HEK293 (cell line): ENCODE measurements around the gene CAMK2N2.

Experiments used
- EGR2 ChIP-seq: fragments of 450-650 bp; formaldehyde crosslinking; IDR thresholded peaks from 2 replicates; pipeline ENCODE4 v1.5.1; 2016; ENCODE audit warnings: low read depth, missing biosample characterization, missing genetic modification characterization
- GFI1B ChIP-seq: fragments of 450-650 bp; formaldehyde crosslinking; IDR thresholded peaks from 2 replicates; pipeline ENCODE4 v1.5.1; 2016; ENCODE audit warnings: missing biosample characterization, missing genetic modification characterization
- GLIS2 ChIP-seq: fragments of 450-650 bp; formaldehyde crosslinking; IDR thresholded peaks from 2 replicates; pipeline ENCODE4 v1.5.1; 2016; ENCODE audit warnings: missing biosample characterization, missing genetic modification characterization
- KLF7 ChIP-seq: fragments of 450-650 bp; formaldehyde crosslinking; IDR thresholded peaks from 2 replicates; pipeline ENCODE4 v1.5.1; 2016; ENCODE audit warnings: missing biosample characterization, missing genetic modification characterization, borderline replicate concordance
- MYNN ChIP-seq: fragments of 450-650 bp; formaldehyde crosslinking; IDR thresholded peaks from 2 replicates; pipeline ENCODE4 v1.5.1; 2016; ENCODE audit warnings: missing biosample characterization, missing genetic modification characterization, borderline replicate concordance
- PRDM1 ChIP-seq: fragments of 450-650 bp; formaldehyde crosslinking; IDR thresholded peaks from 2 replicates; pipeline ENCODE4; 2016; ENCODE audit warnings: missing biosample characterization, missing genetic modification characterization
- SETDB1 ChIP-seq: IDR thresholded peaks from one replicate; pipeline ENCODE4 v1.6.1; 2017; ENCODE audit warnings: mild to moderate bottlenecking, low read length, moderate library complexity, mixed read lengths; ENCODE audit not compliant: insufficient read length
- SP3 ChIP-seq: fragments of 450-650 bp; formaldehyde crosslinking; IDR thresholded peaks from 2 replicates; pipeline ENCODE4 v1.5.1; 2016; ENCODE audit warnings: missing biosample characterization, missing genetic modification characterization
- SP7 ChIP-seq: fragments of 450-650 bp; formaldehyde crosslinking; IDR thresholded peaks from 2 replicates; pipeline ENCODE4 v1.5.1; 2016; ENCODE audit warnings: missing biosample characterization, missing genetic modification characterization
- ZBTB17 ChIP-seq: fragments of 450-650 bp; formaldehyde crosslinking; IDR thresholded peaks from 2 replicates; pipeline ENCODE4 v1.5.1; 2016; ENCODE audit warnings: missing biosample characterization, missing genetic modification characterization
- ZBTB44 ChIP-seq: fragments of 450-650 bp; IDR thresholded peaks from 2 replicates; pipeline ENCODE4 v1.5.1; 2018; ENCODE audit warnings: missing biosample characterization, mild to moderate bottlenecking, missing genetic modification characterization
- ZBTB8A ChIP-seq: fragments of 450-650 bp; formaldehyde crosslinking; IDR thresholded peaks from 2 replicates; pipeline ENCODE4 v1.5.1; 2016; ENCODE audit warnings: missing biosample characterization, missing genetic modification characterization
- ZNF112 ChIP-seq: fragments of 450-650 bp; formaldehyde crosslinking; IDR thresholded peaks from 2 replicates; pipeline ENCODE4 v1.5.0; 2017; ENCODE audit warnings: missing biosample characterization, missing genetic modification characterization
- ZNF239 ChIP-seq: fragments of 450-650 bp; formaldehyde crosslinking; IDR thresholded peaks from 2 replicates; pipeline ENCODE4 v1.5.1; 2016; ENCODE audit warnings: missing biosample characterization, missing genetic modification characterization
- ZNF501 ChIP-seq: fragments of 450-650 bp; formaldehyde crosslinking; IDR thresholded peaks from 2 replicates; pipeline ENCODE4 v1.5.1; 2016; ENCODE audit warnings: missing biosample characterization, missing genetic modification characterization
- ZNF529 ChIP-seq: fragments of 450-650 bp; formaldehyde crosslinking; IDR thresholded peaks from 2 replicates; pipeline ENCODE4 v1.5.1; 2017; ENCODE audit warnings: missing genetic modification characterization, missing biosample characterization; ENCODE audit not compliant: insufficient replicate concordance
- TF ChIP-seq, protein P1 (sequence below): fragments of 450-650 bp; formaldehyde crosslinking; IDR thresholded peaks from 2 replicates; pipeline ENCODE4 v1.5.1; 2016; ENCODE audit warnings: missing biosample characterization, missing genetic modification characterization
- TF ChIP-seq, protein P2 (sequence below): fragments of 450-650 bp; formaldehyde crosslinking; IDR thresholded peaks from 2 replicates; pipeline ENCODE4 v1.5.1; 2017; ENCODE audit warnings: missing biosample characterization, missing genetic modification characterization
- TF ChIP-seq, protein P3 (sequence below): fragments of 450-650 bp; formaldehyde crosslinking; IDR thresholded peaks from 2 replicates; pipeline ENCODE4 v1.5.1; 2017; ENCODE audit warnings: missing biosample characterization, missing genetic modification characterization
- TF ChIP-seq, protein P4 (sequence below): fragments of 450-650 bp; formaldehyde crosslinking; IDR thresholded peaks from 2 replicates; pipeline ENCODE4 v1.5.1; 2016; ENCODE audit warnings: missing biosample characterization, missing genetic modification characterization
- TF ChIP-seq, protein P5 (sequence below): fragments of 450-650 bp; formaldehyde crosslinking; IDR thresholded peaks from 2 replicates; pipeline ENCODE4 v1.5.1; 2016; ENCODE audit warnings: missing biosample characterization, missing genetic modification characterization, borderline replicate concordance
- TF ChIP-seq, protein P6 (sequence below): fragments of 450-650 bp; formaldehyde crosslinking; IDR thresholded peaks from 2 replicates; pipeline ENCODE4 v1.5.1; 2016; ENCODE audit warnings: missing biosample characterization, missing genetic modification characterization

The CAMK2N2 gene

DNA sequence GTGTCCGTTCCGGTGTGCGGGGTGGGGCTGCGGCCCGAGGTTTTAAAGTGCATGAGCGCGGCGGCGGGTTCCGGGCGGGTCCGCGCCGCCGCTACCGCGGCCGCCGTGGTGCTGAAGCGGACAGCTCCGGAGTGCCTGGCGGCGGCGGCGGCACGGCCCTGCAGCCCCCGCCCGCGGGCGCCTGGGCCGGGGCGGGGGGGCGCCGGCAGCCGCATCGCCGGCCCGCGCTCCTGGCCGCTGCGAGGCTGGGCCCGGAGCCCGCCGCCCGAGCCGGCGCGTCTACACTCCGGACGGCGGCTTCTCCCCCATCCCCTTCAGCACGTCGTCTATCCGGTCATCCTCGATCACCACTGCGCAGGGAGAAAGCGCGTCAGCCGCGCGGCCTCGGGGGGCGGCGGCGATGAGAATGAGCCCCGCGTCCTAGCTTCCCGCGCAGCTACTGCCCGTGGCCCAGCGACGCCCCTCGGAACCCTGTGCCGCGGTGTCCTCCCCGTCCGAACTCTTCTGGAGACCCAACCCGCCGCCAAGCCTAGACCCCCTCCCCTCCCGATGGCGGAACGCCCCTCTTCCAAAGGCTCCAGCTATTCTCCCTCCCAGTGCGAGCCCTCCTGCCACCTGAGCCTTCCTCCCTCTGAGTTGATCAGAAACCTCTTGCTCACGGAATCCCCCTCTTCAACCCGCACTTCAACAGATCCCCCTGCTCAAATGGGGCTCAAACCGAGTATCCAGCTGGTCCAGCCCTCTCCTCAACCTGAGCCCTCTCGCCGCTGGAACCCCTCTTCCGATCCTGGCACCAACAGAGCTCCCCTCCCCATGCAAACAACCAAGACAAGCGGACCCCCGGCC is 1.3 kb downstream of the CAMK2N2 start (continued):
- TF ChIP-seq GFI1B (tag by site-specific recombination): no peak
- TF ChIP-seq ZNF239: no peak
- TF ChIP-seq ZBTB44 (tag by site-specific recombination): no peak
- TF ChIP-seq, protein P1, sequence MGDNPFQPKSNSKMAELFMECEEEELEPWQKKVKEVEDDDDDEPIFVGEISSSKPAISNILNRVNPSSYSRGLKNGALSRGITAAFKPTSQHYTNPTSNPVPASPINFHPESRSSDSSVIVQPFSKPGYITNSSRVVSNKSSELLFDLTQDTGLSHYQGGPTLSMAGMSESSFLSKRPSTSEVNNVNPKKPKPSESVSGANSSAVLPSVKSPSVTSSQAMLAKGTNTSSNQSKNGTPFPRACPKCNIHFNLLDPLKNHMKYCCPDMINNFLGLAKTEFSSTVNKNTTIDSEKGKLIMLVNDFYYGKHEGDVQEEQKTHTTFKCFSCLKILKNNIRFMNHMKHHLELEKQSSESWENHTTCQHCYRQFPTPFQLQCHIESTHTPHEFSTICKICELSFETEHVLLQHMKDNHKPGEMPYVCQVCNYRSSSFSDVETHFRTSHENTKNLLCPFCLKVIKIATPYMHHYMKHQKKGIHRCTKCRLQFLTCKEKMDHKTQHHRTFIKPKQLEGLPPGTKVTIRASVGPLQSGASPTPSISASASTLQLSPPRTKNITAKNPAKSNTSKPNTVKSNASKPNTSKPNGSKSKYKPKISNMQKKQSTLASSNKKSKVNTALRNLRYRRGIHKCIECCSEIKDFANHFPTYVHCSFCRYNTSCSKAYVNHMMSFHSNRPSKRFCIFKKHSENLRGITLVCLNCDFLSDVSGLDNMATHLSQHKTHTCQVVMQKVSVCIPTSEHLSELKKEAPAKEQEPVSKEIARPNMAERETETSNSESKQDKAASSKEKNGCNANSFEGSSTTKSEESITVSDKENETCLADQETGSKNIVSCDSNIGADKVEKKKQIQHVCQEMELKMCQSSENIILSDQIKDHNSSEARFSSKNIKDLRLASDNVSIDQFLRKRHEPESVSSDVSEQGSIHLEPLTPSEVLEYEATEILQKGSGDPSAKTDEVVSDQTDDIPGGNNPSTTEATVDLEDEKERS (tag by site-specific recombination): no peak
- TF ChIP-seq SP3: 0 out of 2 replicates have a peak, but pooled peaks have one; percentile 28
- TF ChIP-seq KLF7 (tag by site-specific recombination): no peak
- peak; percentile 71 for TF ChIP-seq ZBTB8A
- TF ChIP-seq, protein P2, sequence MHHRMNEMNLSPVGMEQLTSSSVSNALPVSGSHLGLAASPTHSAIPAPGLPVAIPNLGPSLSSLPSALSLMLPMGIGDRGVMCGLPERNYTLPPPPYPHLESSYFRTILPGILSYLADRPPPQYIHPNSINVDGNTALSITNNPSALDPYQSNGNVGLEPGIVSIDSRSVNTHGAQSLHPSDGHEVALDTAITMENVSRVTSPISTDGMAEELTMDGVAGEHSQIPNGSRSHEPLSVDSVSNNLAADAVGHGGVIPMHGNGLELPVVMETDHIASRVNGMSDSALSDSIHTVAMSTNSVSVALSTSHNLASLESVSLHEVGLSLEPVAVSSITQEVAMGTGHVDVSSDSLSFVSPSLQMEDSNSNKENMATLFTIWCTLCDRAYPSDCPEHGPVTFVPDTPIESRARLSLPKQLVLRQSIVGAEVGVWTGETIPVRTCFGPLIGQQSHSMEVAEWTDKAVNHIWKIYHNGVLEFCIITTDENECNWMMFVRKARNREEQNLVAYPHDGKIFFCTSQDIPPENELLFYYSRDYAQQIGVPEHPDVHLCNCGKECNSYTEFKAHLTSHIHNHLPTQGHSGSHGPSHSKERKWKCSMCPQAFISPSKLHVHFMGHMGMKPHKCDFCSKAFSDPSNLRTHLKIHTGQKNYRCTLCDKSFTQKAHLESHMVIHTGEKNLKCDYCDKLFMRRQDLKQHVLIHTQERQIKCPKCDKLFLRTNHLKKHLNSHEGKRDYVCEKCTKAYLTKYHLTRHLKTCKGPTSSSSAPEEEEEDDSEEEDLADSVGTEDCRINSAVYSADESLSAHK: no peak
- no peak for TF ChIP-seq ZNF529 (tag by site-specific recombination)
- no peak for TF ChIP-seq PRDM1 (tag by site-specific recombination)
- TF ChIP-seq SETDB1: no peak
- TF ChIP-seq SP7 (tag by site-specific recombination): no peak
- peak; percentile 83 for TF ChIP-seq GLIS2 (tag by site-specific recombination)
- TF ChIP-seq, protein P3, sequence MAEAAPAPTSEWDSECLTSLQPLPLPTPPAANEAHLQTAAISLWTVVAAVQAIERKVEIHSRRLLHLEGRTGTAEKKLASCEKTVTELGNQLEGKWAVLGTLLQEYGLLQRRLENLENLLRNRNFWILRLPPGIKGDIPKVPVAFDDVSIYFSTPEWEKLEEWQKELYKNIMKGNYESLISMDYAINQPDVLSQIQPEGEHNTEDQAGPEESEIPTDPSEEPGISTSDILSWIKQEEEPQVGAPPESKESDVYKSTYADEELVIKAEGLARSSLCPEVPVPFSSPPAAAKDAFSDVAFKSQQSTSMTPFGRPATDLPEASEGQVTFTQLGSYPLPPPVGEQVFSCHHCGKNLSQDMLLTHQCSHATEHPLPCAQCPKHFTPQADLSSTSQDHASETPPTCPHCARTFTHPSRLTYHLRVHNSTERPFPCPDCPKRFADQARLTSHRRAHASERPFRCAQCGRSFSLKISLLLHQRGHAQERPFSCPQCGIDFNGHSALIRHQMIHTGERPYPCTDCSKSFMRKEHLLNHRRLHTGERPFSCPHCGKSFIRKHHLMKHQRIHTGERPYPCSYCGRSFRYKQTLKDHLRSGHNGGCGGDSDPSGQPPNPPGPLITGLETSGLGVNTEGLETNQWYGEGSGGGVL (tag by site-specific recombination): peak; percentile 73; the same call in 1 of the 2 replicates
- TF ChIP-seq MYNN: no peak
- TF ChIP-seq ZNF501 (tag by site-specific recombination): no peak
- no peak for TF ChIP-seq EGR2 (tag by site-specific recombination)
- TF ChIP-seq, protein P4, sequence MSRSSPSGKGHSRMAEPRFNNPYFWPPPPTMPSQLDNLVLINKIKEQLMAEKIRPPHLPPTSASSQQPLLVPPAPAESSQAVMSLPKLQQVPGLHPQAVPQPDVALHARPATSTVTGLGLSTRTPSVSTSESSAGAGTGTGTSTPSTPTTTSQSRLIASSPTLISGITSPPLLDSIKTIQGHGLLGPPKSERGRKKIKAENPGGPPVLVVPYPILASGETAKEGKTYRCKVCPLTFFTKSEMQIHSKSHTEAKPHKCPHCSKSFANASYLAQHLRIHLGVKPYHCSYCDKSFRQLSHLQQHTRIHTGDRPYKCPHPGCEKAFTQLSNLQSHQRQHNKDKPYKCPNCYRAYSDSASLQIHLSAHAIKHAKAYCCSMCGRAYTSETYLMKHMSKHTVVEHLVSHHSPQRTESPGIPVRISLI (tag by site-specific recombination): no peak
- TF ChIP-seq ZBTB17: 0 out of 2 replicates have a peak, but pooled peaks have one; percentile 40
- TF ChIP-seq ZNF112: no peak
- TF ChIP-seq, protein P5, sequence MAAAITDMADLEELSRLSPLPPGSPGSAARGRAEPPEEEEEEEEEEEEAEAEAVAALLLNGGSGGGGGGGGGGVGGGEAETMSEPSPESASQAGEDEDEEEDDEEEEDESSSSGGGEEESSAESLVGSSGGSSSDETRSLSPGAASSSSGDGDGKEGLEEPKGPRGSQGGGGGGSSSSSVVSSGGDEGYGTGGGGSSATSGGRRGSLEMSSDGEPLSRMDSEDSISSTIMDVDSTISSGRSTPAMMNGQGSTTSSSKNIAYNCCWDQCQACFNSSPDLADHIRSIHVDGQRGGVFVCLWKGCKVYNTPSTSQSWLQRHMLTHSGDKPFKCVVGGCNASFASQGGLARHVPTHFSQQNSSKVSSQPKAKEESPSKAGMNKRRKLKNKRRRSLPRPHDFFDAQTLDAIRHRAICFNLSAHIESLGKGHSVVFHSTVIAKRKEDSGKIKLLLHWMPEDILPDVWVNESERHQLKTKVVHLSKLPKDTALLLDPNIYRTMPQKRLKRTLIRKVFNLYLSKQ (tag by site-specific recombination): no peak
- TF ChIP-seq, protein P6, sequence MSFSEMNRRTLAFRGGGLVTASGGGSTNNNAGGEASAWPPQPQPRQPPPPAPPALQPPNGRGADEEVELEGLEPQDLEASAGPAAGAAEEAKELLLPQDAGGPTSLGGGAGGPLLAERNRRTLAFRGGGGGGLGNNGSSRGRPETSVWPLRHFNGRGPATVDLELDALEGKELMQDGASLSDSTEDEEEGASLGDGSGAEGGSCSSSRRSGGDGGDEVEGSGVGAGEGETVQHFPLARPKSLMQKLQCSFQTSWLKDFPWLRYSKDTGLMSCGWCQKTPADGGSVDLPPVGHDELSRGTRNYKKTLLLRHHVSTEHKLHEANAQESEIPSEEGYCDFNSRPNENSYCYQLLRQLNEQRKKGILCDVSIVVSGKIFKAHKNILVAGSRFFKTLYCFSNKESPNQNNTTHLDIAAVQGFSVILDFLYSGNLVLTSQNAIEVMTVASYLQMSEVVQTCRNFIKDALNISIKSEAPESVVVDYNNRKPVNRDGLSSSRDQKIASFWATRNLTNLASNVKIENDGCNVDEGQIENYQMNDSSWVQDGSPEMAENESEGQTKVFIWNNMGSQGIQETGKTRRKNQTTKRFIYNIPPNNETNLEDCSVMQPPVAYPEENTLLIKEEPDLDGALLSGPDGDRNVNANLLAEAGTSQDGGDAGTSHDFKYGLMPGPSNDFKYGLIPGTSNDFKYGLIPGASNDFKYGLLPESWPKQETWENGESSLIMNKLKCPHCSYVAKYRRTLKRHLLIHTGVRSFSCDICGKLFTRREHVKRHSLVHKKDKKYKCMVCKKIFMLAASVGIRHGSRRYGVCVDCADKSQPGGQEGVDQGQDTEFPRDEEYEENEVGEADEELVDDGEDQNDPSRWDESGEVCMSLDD (tag by site-specific recombination): peak; percentile 34; the same call in 1 of the 2 replicates
